Hematopoietic multipotent progenitor cell treated with erythropoietin and hydrocortisone succinate and interleukin-3 and kit ligand, for 6 days (in vitro differentiated cells): ENCODE measurements around the gene NCMAP.
"Not testable (repeated sequence)": the region's sequence is repeated elsewhere in the genome, so short reads cannot be mapped to it uniquely, and the experiment has no call there.

Experiments used
- DNase-seq: peaks from one replicate; pipeline ENCODE4 v3.0.0-alpha.2; 2015

The NCMAP gene

GRCh38 chr1:24555591-24556413 lies at the start of gene NCMAP:
Gene NCMAP (plus strand): TSS chr1:24556087. CDS start chr1:24595431, 39,344 bp downstream.
- DNase-seq: no peak

GRCh38 chr1:24506691-24507381 lies 49.1 kb upstream of the NCMAP start:
- no peak for DNase-seq

GRCh38 chr1:24507405-24507804 lies 48.5 kb upstream of the NCMAP start:
- no peak for DNase-seq

GRCh38 chr1:24508911-24509310 lies 47.0 kb upstream of the NCMAP start:
- no peak for DNase-seq

- DNase-seq: no peak
Observed at GRCh38 chr1:24513706-24514105, 42.2 kb upstream of the NCMAP start.

GRCh38 chr1:24514946-24515345 lies 40.9 kb upstream of the NCMAP start:
- DNase-seq: no peak

GRCh38 chr1:24515671-24516209 lies 40.1 kb upstream of the NCMAP start:
- DNase-seq: peak; percentile 43

- DNase-seq: no peak
Observed at GRCh38 chr1:24516506-24516905, 39.4 kb upstream of the NCMAP start.

GRCh38 chr1:24517898-24518297 lies 38.0 kb upstream of the NCMAP start:
- DNase-seq: no peak

GRCh38 chr1:24520282-24520681 lies 35.6 kb upstream of the NCMAP start:
- not testable (repeated sequence) for DNase-seq

GRCh38 chr1:24525606-24526005 lies 30.3 kb upstream of the NCMAP start:
- no peak for DNase-seq

- no peak for DNase-seq
Observed at GRCh38 chr1:24526045-24526444, 29.8 kb upstream of the NCMAP start.

- DNase-seq: peak; percentile 68
Observed at GRCh38 chr1:24526940-24527542, 28.8 kb upstream of the NCMAP start.

- no peak for DNase-seq
Observed at GRCh38 chr1:24528744-24529143, 27.1 kb upstream of the NCMAP start.

- not testable (repeated sequence) for DNase-seq
Observed at GRCh38 chr1:24529292-24529691, 26.6 kb upstream of the NCMAP start.

GRCh38 chr1:24535021-24535424 lies 20.9 kb upstream of the NCMAP start:
- no peak for DNase-seq

GRCh38 chr1:24535778-24536177 lies 20.1 kb upstream of the NCMAP start:
- no peak for DNase-seq

- peak; percentile 64 for DNase-seq
Observed at GRCh38 chr1:24536391-24536840, 19.5 kb upstream of the NCMAP start.

- no peak for DNase-seq
Observed at GRCh38 chr1:24540051-24540905, 15.6 kb upstream of the NCMAP start.

- DNase-seq: peak; percentile 22
Observed at GRCh38 chr1:24540906-24541710, 14.8 kb upstream of the NCMAP start.

- peak; percentile 28 for DNase-seq
Observed at GRCh38 chr1:24541711-24542346, 14.1 kb upstream of the NCMAP start.
